ENCODE data around the gene NEBL. TPM values are rescaled to one million over a fixed set of nuclear protein-coding genes. Genes with fewer than 3 reads are reported as not detected.
A peak's percentile ranks its signal among the peaks of the same experiment; 100 is the strongest.

The NEBL gene
- total and polyA plus RNA-seq, 9 of the 15 experiments (the other 6 are each of a cell fraction or from before 2014, with no cell fraction given), result 0.82 to 14.6 (median 9.8) TPM

GRCh38 chr10:20769481-20769880 is 127.6 kb downstream of the NEBL start (continued):
- TF ChIP-seq ZFX (CRISPR knock-in tag; IDR thresholded peaks at IDR 0.05), result no peak
- TF ChIP-seq IFI16 (CRISPR knock-in tag; IDR thresholded peaks at IDR 0.05), result no peak
- no peak for TF ChIP-seq ZNF707 (CRISPR knock-in tag; conservative IDR thresholded peaks at IDR 0.05)
- no peak for TF ChIP-seq CREB5 (CRISPR knock-in tag; IDR thresholded peaks at IDR 0.05)
- TF ChIP-seq MAFG (tag; conservative IDR thresholded peaks at IDR 0.05), result no peak
- no peak for TF ChIP-seq ZNF165 (CRISPR knock-in tag; IDR thresholded peaks at IDR 0.05; ENCODE audit: borderline replicate concordance)
- TF ChIP-seq HDAC8 (tag; IDR thresholded peaks at IDR 0.05), result no peak
- no peak for TF ChIP-seq PHF8 (IDR thresholded peaks at IDR 0.05; ENCODE audit: borderline replicate concordance, low read length)

- CTCF ChIA-PET (ENCODE audit: low intra/inter-chr PET ratio), result no interaction called here
- BruUV-seq (replicated peaks), result no TSS peak
- Histone ChIP-seq H3K27ac (ENCODE audit: extremely low read depth, low read depth, low read length) (no peak overlapping the region), H3K27me3 (ENCODE audit: control insufficient read depth in 2 of 2, insufficient read depth in 2 of 2, low read length in 2 of 2) (no peaks in the 10 kb centered on the region), H3K36me3 (ENCODE audit: control insufficient read depth, insufficient read depth, low read length) (no peaks in the 10 kb centered on the region), H3K4me2 (ENCODE audit: insufficient read depth, low read length) (no peak overlapping the region), H3K4me3 (no peak overlapping the region), H3K4me1 (replicated peaks in 1 of 2; ENCODE audit: control insufficient read depth in 2 of 2, insufficient read depth in 2 of 2, low read length in 2 of 2) (no peaks in the 10 kb centered on the region), H3K79me2 (ENCODE audit: control insufficient read depth, insufficient read depth, low read length) (no peaks in the 10 kb centered on the region), H3K9ac (ENCODE audit: insufficient read depth in 1 of 2, low read depth in 2 of 2, low read length in 2 of 2) (no peak overlapping the region), H2AFZ (ENCODE audit: low read depth, low read length) (no peak overlapping the region), H3K9me3 (replicated peaks; ENCODE audit: control insufficient read depth, insufficient read depth, low read depth, low read length) (no peaks in the 10 kb centered on the region), H4K20me1 (replicated peaks; ENCODE audit: control insufficient read depth, insufficient read depth, low read length) (no peaks in the 10 kb centered on the region), H3K9me1 (ENCODE audit: control insufficient read depth, insufficient read depth, low read length) (no peaks in the 10 kb centered on the region)
- DNase-seq (ENCODE audit: extremely low read depth in 1 of 4, low spot score in 3 of 4), result no peak
- no peak for FAIRE-seq
- no peak for ATAC-seq
- WGBS (ENCODE audit: insufficient coverage, low coverage, missing lambda C conversion rate), result 5% methylated on average over 3 of the region's 3 CpGs
- in situ Hi-C loops (cut with MboI), result no loop called here
- intact Hi-C loops (cut with micrococcal nuclease), result no loop called here
- POLR2A ChIA-PET, result interaction anchor here (0.5 to 1.6 kb wide), 2 partner anchors 10 to 153 kb away, joined by 3 to 5 read pairs; no protein-coding TSS in a partner anchor
- TF ChIP-seq NR4A1 (CRISPR knock-in tag; IDR thresholded peaks at IDR 0.05) (no peak), NR4A1 (tag; IDR thresholded peaks at IDR 0.05) (no peak), CTCF (IDR thresholded peaks at IDR 0.05 in 2 of 3, conservative IDR thresholded peaks at IDR 0.05 in 1 of 3; ENCODE audit: insufficient read depth in 2 of 3, low read depth in 1 of 3, low read length in 3 of 3) (peak in 1 of 3 experiments; percentile 33; a peak in 2 of 6 replicates)
Observed at GRCh38 chr10:20768843-20769242, 128.3 kb downstream of the NEBL start.
